ENCODE measurements around the gene MATR3.

DNA sequence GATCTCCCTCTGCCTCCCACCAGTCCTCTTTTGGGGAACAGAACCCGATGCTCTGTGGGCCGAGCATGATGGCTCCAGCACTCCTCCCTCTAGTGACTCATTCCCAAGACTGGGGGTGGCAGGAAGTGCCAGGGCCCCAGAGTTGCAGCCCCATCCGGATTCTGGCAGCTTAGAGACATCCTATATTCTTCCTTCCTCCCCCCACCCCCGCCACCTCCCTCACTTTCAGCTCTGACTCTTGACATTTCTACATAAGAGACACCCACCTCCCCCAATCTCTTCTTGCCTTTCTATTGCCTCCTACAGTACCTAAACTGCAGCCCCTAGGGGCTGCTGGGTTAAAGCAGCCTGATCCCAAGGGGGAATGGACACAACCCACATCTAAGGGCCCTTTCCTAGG lies 47.1 kb upstream of the MATR3 start:
- no peak for TF ChIP-seq POLR2A (IDR thresholded peaks at IDR 0.05; ENCODE audit: low read depth)
- no peak for TF ChIP-seq POLR2AphosphoS5 (IDR thresholded peaks at IDR 0.05)
- TF ChIP-seq, protein P1, sequence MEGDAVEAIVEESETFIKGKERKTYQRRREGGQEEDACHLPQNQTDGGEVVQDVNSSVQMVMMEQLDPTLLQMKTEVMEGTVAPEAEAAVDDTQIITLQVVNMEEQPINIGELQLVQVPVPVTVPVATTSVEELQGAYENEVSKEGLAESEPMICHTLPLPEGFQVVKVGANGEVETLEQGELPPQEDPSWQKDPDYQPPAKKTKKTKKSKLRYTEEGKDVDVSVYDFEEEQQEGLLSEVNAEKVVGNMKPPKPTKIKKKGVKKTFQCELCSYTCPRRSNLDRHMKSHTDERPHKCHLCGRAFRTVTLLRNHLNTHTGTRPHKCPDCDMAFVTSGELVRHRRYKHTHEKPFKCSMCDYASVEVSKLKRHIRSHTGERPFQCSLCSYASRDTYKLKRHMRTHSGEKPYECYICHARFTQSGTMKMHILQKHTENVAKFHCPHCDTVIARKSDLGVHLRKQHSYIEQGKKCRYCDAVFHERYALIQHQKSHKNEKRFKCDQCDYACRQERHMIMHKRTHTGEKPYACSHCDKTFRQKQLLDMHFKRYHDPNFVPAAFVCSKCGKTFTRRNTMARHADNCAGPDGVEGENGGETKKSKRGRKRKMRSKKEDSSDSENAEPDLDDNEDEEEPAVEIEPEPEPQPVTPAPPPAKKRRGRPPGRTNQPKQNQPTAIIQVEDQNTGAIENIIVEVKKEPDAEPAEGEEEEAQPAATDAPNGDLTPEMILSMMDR (IDR thresholded peaks at IDR 0.05): no peak

All from esophagus muscularis mucosa (tissue), 3 donors.